GM10266 (cell line): ENCODE measurements around the gene CCDC159.
A peak's percentile ranks its signal among the peaks of the same experiment; 100 is the strongest.

Source experiments
- DNase-seq: peaks from one replicate; pipeline ENCODE4 v3.0.0; 2012; ENCODE audit errors: extremely low spot score
- CTCF ChIP-seq: IDR thresholded peaks from 2 replicates; pipeline ENCODE4 v1.5.1; 2012; ENCODE audit warnings: mild to moderate bottlenecking, low read depth; ENCODE audit not compliant: control insufficient read depth, insufficient read depth; ENCODE audit errors: missing control alignments

CCDC159 gene

DNA sequence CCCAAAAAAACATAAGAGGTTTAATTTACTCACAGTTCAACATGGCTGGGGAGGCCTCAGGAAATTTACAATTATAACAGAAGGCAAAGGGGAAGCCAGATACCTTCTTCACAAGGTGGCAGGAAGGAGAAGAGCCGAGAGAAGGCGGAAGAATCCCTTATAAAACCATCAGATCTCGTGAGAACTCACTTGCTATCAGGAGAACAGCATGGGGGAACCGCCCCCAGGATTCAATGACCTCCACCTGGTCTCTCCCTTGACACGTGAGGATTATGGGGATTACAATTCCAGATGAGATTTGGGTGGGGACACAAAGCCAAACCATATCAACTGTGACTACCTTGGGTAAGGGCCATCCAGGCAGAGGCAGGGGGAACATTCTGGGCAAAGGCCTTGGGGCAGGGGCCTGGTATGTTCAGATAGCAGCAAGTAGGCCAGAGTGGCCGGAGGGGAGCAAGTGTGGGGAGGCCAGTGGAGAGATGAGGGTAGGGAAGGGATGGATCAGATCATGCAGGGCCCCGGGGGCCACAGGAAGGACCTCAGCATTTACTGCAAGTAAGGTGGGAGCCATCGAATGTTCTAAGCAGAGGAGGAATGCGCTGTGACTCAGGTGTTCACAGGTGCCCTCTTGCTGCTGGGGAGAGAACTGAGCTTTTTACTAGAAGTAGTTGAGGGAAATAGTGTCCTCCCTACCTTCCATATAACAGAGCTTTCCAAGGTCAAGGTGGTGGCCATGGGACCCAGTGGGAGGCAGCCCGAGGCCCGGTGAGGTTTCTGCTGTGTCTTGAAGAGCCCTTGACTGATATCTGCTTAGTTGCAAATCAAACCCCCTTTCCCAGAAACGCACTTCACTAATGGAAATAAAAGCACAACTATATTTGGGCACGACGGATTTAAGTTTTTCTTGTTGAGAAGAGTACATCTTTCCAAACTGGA, 24.9 kb upstream of the CCDC159 start:
- DNase-seq = no peak
- no peak for TF ChIP-seq CTCF

GRCh38 chr19:11322269-11323024, 23.9 kb upstream of the CCDC159 start:
- DNase-seq = no peak
- no peak for TF ChIP-seq CTCF

DNA sequence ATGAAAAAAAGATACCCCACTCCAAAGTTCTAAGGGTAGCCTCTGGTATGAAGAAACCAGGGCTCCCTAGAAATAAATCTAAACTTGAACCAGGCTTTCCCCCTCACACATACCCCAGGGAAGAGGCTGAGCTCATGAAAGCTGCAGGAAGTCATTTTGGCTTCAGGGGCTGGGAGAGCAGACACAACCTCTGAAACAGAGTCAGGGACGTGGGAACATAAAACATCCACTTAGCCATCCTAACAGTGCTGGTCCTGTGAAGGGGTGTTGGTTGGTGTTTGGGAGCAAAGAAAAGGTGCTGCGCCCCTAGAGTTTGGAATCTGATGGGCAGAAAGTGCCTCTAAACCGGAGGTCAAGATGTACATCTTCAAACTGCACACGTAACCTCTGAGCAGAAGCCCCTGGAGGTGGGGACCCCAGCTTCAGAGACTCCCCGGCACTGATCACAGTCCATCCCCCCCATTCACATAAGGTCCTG, 22.7 kb upstream of the CCDC159 start:
- DNase-seq = no peak
- TF ChIP-seq CTCF = no peak

DNA sequence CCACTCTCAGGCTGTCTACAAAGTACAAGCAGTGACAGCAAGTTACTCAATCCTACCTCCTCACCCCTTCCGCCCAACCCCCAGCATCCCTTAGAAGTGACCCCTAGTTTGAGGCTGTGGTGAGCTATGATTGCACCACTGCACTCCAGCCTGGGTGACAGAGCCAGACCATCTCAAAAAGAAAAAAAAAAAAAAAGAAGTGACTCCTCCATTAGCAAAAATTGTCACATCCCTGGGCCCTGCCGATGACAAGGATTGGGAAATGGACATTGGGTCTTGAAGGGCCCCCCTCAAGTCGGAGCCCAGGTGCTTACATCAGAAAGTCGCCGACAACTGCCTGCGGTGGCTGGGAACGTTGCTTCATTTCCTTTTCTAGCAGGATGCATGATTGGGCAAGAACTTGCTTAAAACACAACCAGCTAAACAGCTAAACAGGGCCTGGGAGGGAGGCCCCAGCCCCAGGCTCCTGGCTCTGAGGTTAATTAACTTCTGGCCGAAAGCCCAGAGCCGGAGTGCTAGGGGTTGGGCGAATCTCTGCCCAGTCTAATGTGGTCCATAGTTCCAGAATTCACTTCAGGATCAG, 22.1 kb upstream of the CCDC159 start:
- no peak for TF ChIP-seq CTCF
- DNase-seq = peak; percentile 65

- no peak for TF ChIP-seq CTCF
- DNase-seq = no peak
Measured at GRCh38 chr19:11324748-11325389, 21.4 kb upstream of the CCDC159 start.

DNA sequence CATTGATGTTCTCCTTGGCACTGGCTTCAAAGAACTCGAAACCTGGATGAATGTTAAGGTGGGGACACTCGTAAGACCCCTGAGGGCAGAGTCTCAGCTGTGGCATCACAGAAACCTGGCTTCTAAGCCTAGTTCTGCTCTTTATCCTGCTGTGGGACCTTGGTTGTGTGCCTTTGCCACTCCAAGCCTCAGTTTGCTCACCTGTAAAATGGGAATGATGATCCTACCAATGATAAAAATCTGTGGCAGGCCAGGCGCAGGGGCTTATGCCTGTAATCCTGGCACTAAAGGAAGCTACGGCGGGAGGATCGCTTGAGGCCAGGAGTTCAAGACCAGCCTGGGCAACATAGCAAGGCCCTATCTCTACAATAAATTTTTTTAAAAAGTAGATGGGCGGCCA, 20.8 kb upstream of the CCDC159 start:
- no peak for TF ChIP-seq CTCF
- no peak for DNase-seq

- no peak for TF ChIP-seq CTCF
- DNase-seq = no peak
Measured at GRCh38 chr19:11330127-11330526, 16.2 kb upstream of the CCDC159 start.
